Measurements from ENCODE around the gene TMPRSS15.

GRCh38 chr21:18294100-18294499 lies 109.5 kb downstream of the TMPRSS15 start:
- TF ChIP-seq ATF2 (CRISPR knock-in tag; IDR thresholded peaks at IDR 0.05) (no peak), NFIC (IDR thresholded peaks at IDR 0.05) (no peak)

Measured in K562 (cell line).